Endothelial cell of umbilical vein (primary cell): ENCODE measurements around the gene GNAQ. TPM values are rescaled to one million over a fixed set of nuclear protein-coding genes. Genes with fewer than 3 reads are reported as not detected.

Source experiments
- BruUV-seq: library from RNA; stranded (reverse); fragments of 400-500 nt; replicated peaks from 2 replicates; lab custom pipeline; 2021; lab: Mats Ljungman, UMichigan
- CTCF ChIA-PET: fragments of 300-600, 350-600 bp; sonication (Branson Sonifier 250); formaldehyde crosslinking; loops from one replicate; lab custom pipeline; 2021; ENCODE audit warnings: antibody characterized with exemption, inconsistent platforms; lab: Charles Lee
- POLR2A ChIA-PET: fragments of 300-600, 350-600 bp; sonication (Branson Sonifier 250); formaldehyde crosslinking; loops from one replicate; lab custom pipeline; 2021; ENCODE audit warnings: antibody characterized with exemption, inconsistent platforms; lab: Charles Lee
- DNase-seq: peaks from one replicate; pipeline ENCODE4 v3.0.0-alpha.2; 2011; ENCODE audit warnings: low read depth, low spot score
- FAIRE-seq: peaks from 2 replicates; lab custom pipeline; 2011; peaks lifted over from hg19 to GRCh38; lab: Jason Lieb, UNC
- H2AFZ ChIP-seq: 2 replicates; pipeline ENCODE4 v1.6.0; 2012; ENCODE audit warnings: low read depth, low read length, control low read depth, inconsistent platforms
- H3K27ac ChIP-seq: 2 replicates; pipeline ENCODE4 v1.5.1; 2011; ENCODE audit warnings: low read depth, mild to moderate bottlenecking, control low read depth, low read length, moderate library complexity; ENCODE audit not compliant: insufficient read depth
- H3K27me3 ChIP-seq, 2 experiments: 2 replicates each; pipeline versions ENCODE4 v1.6.0 to v1.6.1; 2011; ENCODE audit warnings: low read length in 2 of 2, mixed read lengths in 1 of 2; ENCODE audit not compliant: control insufficient read depth in 2 of 2, insufficient read depth in 2 of 2
- H3K36me3 ChIP-seq, 2 experiments: 2 replicates in 1 of 2; 3 replicates in 1 of 2; pipeline ENCODE4 v1.5.1; 2011; ENCODE audit warnings: low read length in 2 of 2, mild to moderate bottlenecking in 1 of 2, moderate library complexity in 1 of 2; ENCODE audit not compliant: control insufficient read depth in 2 of 2, insufficient read depth in 2 of 2; ENCODE audit errors: extremely low read depth in 1 of 2
- H3K4me1 ChIP-seq: 3 replicates; pipeline ENCODE4 v1.5.1; 2011; ENCODE audit warnings: mild to moderate bottlenecking, low read length; ENCODE audit not compliant: control insufficient read depth, insufficient read depth; ENCODE audit errors: extremely low read depth
- H3K4me2 ChIP-seq: 2 replicates; pipeline ENCODE4 v1.6.1; 2011; ENCODE audit warnings: low read length, control low read depth, mixed read lengths; ENCODE audit not compliant: insufficient read depth
- H3K4me3 ChIP-seq, 3 experiments: fragments of 200-600 bp in 1 of 3; sonication (generic), shearing (Covaris generic) in 1 of 3; replicated peaks in 1 of 3; 2 replicates each; pipeline ENCODE4 v1.5.1; 2011 to 2016; ENCODE audit warnings: control low read depth in 3 of 3, low read length in 3 of 3, mild to moderate bottlenecking in 2 of 3, inconsistent platforms in 1 of 3, low read depth in 1 of 3, moderate library complexity in 1 of 3; ENCODE audit not compliant: insufficient read depth in 1 of 3
- H3K79me2 ChIP-seq: 2 replicates; pipeline ENCODE4 v1.6.0; 2012; ENCODE audit warnings: low read length, inconsistent platforms; ENCODE audit not compliant: control insufficient read depth, insufficient read depth
- H3K9ac ChIP-seq: replicated peaks from 2 replicates; pipeline ENCODE3; 2011; ENCODE audit warnings: low read length, control low read depth; ENCODE audit not compliant: insufficient read depth; ENCODE audit errors: extremely low read depth
- H3K9me1 ChIP-seq: replicated peaks from 3 replicates; pipeline ENCODE4 v1.6.0; 2011; ENCODE audit warnings: mild to moderate bottlenecking, low read length; ENCODE audit not compliant: control insufficient read depth, insufficient read depth; ENCODE audit errors: extremely low read depth
- H3K9me3 ChIP-seq: replicated peaks from 2 replicates; pipeline ENCODE4 v1.5.1; 2012; ENCODE audit warnings: low read length, inconsistent platforms; ENCODE audit not compliant: control insufficient read depth, insufficient read depth
- H4K20me1 ChIP-seq: replicated peaks from 2 replicates; pipeline ENCODE3; 2011; ENCODE audit warnings: mild to moderate bottlenecking, low read length; ENCODE audit not compliant: control insufficient read depth, insufficient read depth; ENCODE audit errors: extremely low read depth
- CTCF ChIP-seq, 2 donors: IDR thresholded peaks; 1 replicate in 1 of 2; 2 replicates in 1 of 2; pipeline ENCODE4 v1.5.1; 2011; ENCODE audit warnings: low read length in 2 of 2, mild to moderate bottlenecking in 2 of 2, moderate library complexity in 2 of 2, control low read depth in 1 of 2, inconsistent platforms in 1 of 2, low read depth in 1 of 2; ENCODE audit not compliant: insufficient read depth in 1 of 2; ENCODE audit errors: extremely low read depth in 1 of 2
- EZH2 ChIP-seq: IDR thresholded peaks from 2 replicates; pipeline ENCODE4 v1.6.1; 2012; ENCODE audit warnings: borderline replicate concordance, low read depth, mild to moderate bottlenecking, moderate library complexity, low read length, inconsistent platforms; ENCODE audit not compliant: severe bottlenecking
- FOS ChIP-seq: IDR thresholded peaks from 2 replicates; pipeline ENCODE4 v1.6.1; 2011; ENCODE audit warnings: mild to moderate bottlenecking, low read length, moderate library complexity, borderline replicate concordance; ENCODE audit not compliant: insufficient read depth
- GATA2 ChIP-seq: IDR thresholded peaks from 2 replicates; pipeline ENCODE4 v1.7.0; 2011; ENCODE audit warnings: low read depth, mild to moderate bottlenecking, moderate library complexity, mixed read lengths, low read length; ENCODE audit not compliant: insufficient read length, insufficient read depth
- JUN ChIP-seq: IDR thresholded peaks from 2 replicates; pipeline ENCODE4 v1.6.1; 2011; ENCODE audit warnings: borderline replicate concordance, low read depth; ENCODE audit not compliant: insufficient read length, insufficient read depth
- MAX ChIP-seq: IDR thresholded peaks from 2 replicates; pipeline ENCODE4 v1.6.1; 2011; ENCODE audit not compliant: insufficient read depth, insufficient read length
- MYC ChIP-seq: IDR thresholded peaks from one replicate; pipeline ENCODE4 v1.6.1; 2011; ENCODE audit warnings: mild to moderate bottlenecking, low read depth, low read length
- POLR2A ChIP-seq: IDR thresholded peaks from 2 replicates; pipeline ENCODE4 v1.6.1; 2012; ENCODE audit warnings: low read depth, mild to moderate bottlenecking, control low read depth, low read length
- POLR2AphosphoS5 ChIP-seq: IDR thresholded peaks from 2 replicates; pipeline ENCODE4 v1.6.1; 2012; ENCODE audit warnings: low read depth, mild to moderate bottlenecking, control low read depth, low read length, moderate library complexity; ENCODE audit not compliant: insufficient read depth
- dilution Hi-C: fragments of 300-500 bp; cut with MboI; formaldehyde crosslinking; loops from one replicate; pipeline ENCODE4 v1.15.0; 2019; ENCODE audit warnings: low sequenced_read_pairs; ENCODE audit not compliant: extremely low pct_ligation_motif_present
- intact Hi-C: fragments of 100-400 bp; cut with micrococcal nuclease; formaldehyde crosslinking; loops from one replicate; pipeline ENCODE4 v1.10.0; 2022
- polyA plus RNA-seq, 4 experiments: library from polyadenylated mRNA; depleted of rRNA in 3 of 4; stranded (reverse) in 3 of 4; unstranded in 1 of 4; fragments of >200 nt; gene quantifications; 2 replicates each; pipeline versions ENCODE4 v1.2.1 to v1.2.3, GENCODE V29; 2011 to 2012; ENCODE audit warnings: missing spikeins in 1 of 4
- total RNA-seq: library from RNA; stranded (reverse); gene quantifications from 2 replicates; pipeline ENCODE4 v1.2.3, GENCODE V29; 2021

The GNAQ gene
- total and polyA plus RNA-seq, 2 donors (not counting 3 experiments of a cell fraction or from before 2014, with no cell fraction given): 26.1 to 67.3 TPM

- Histone ChIP-seq H3K4me1 (peaks cover 83% of the 10 kb centered on the region), H3K27me3 (no peaks in the 10 kb centered on the region), H3K4me2 (peak overlapping the region; percentile 70), H3K9me1 (no peaks in the 10 kb centered on the region), H4K20me1 (no peaks in the 10 kb centered on the region), H3K9me3 (no peaks in the 10 kb centered on the region), H3K79me2 (peaks cover 29% of the 10 kb centered on the region), H3K9ac (peak overlapping the region; percentile 26), H3K27ac (peak overlapping the region; percentile 75), H3K36me3 (no peaks in the 10 kb centered on the region), H2AFZ (no peak overlapping the region), H3K4me3 (no peak overlapping the region)
- CTCF ChIA-PET: interaction anchor here (0.6 to 2.7 kb wide), 10 partner anchors 19 to 391 kb away, joined by 3 to 23 read pairs (median 3); no protein-coding TSS in a partner anchor
- POLR2A ChIA-PET: no interaction called here
- TSS peak; percentile 24 for BruUV-seq
- dilution Hi-C loops (no loop called here), intact Hi-C loops (loop anchor here (1.0 to 10.0 kb wide), 13 partner anchors 10 to 413 kb away; partner anchors contain the start of gene GNAQ)
- FAIRE-seq (peak; percentile 38), DNase-seq (no peak)
- no peak for TF ChIP-seq CTCF (IDR thresholded peaks at IDR 0.05; ENCODE audit: extremely low read depth in 1 of 2, insufficient read depth in 1 of 2, low read depth in 1 of 2, low read length in 2 of 2)
- no peak for TF ChIP-seq MAX
- TF ChIP-seq FOS: no peak
- no peak for TF ChIP-seq POLR2AphosphoS5
- TF ChIP-seq MYC: no peak
- TF ChIP-seq EZH2: no peak
- no peak for TF ChIP-seq GATA2
- TF ChIP-seq JUN: no peak
- no peak for TF ChIP-seq POLR2A
These were observed 184.0 kb downstream of the GNAQ start for GRCh38 chr9:77847626-77848025.
